HG02870 (cell line): ENCODE results near the gene FGGY.
"Not testable (repeated sequence)": the region's sequence is repeated elsewhere in the genome, so short reads cannot be mapped to it uniquely, and the experiment has no call there.

Experiments used
- ATAC-seq: cut with Tn5 transposase; IDR thresholded peaks from one replicate; pipeline ENCODE4 v1.9.1; 2021; ENCODE audit warnings: mild to moderate bottlenecking, moderate library complexity; ENCODE audit not compliant: unreplicated experiment

FGGY gene

DNA sequence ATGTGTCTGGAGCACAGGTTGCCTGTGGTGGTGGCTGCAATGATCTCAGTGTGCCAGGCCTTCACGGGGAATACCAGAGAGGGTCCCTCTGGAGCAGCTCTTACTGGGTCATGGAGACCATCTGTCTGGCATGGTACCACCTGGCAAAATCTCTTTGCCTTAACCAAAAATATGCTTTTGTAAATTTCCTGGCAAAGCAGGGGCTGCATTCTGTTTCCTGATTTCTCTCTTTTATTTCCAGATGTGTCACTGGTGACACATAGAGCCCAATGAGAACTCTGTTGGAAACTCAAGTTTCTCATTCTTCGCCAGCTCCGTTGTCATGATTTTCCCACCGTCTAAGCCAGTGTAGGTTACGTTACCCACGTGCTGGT, 136.5 kb downstream of the FGGY start:
- no peak for ATAC-seq

DNA sequence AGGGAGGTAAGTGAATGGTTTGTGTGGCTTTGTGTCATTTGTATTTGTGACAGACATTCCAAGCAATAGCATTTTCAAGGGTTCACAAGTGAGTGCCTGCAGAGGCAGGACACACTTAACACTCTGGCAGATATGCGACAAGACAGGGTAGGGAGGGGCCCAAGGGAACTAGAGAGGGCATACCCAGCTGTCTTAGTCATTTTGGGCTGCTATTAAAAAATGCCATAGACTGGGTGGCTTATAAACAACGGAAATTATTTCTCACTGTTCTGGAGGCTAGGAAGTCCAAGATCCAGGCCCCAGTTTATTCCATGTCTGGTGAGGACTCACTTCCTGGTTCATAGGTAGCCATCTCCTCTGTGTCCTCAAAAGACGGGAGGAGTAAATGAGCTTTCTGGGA, 137.4 kb downstream of the FGGY start:
- no peak for ATAC-seq

- ATAC-seq = no peak
Observed at GRCh38 chr1:59436637-59437036, 139.7 kb downstream of the FGGY start.

DNA sequence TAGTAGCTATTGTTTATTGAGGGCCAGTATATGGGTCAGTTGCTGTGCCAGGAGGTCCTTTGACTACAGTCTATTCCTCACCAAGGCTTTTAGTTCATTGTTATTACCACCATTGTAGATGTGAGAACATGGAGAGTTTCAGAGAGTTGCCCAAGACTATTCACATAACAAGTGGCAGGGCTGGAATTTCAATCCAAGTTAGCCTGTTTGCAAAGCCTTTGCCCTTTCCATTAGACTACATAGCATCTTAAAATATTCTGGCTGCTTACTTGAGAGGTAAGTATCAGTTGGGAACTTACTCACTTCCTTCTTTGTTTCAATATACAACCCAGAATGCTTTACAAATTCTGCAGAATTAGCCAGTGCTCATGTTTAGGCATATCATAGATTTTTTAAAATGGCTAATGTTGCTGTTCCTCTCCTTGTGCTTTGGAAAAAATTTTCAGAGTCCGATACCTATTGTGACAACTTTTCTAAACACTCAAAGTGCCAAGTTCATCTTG, 141.2 kb downstream of the FGGY start:
- peak; percentile 47 for ATAC-seq

GRCh38 chr1:59442492-59442891, 145.6 kb downstream of the FGGY start:
- ATAC-seq = no peak

GRCh38 chr1:59443310-59443709, 146.4 kb downstream of the FGGY start:
- no peak for ATAC-seq

DNA sequence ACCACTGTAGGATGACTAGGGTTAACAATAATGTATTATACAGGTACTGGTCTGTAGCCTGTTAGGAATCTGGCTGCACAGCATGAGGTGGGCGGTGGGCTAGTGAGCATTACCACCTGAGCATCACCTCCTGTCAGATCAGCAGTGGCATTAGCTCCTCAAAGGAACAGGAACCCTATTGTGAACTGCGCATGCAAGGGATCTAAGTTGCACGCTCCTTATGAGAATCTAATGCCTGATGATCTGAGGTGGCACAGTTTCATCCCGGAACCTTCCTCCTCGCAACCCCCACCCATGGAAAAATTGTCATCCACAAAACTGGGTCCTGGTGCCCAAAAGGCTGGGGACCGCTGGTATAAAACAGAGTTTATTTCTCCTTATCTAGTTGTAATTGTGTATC, 147.6 kb downstream of the FGGY start:
- ATAC-seq = no peak

DNA sequence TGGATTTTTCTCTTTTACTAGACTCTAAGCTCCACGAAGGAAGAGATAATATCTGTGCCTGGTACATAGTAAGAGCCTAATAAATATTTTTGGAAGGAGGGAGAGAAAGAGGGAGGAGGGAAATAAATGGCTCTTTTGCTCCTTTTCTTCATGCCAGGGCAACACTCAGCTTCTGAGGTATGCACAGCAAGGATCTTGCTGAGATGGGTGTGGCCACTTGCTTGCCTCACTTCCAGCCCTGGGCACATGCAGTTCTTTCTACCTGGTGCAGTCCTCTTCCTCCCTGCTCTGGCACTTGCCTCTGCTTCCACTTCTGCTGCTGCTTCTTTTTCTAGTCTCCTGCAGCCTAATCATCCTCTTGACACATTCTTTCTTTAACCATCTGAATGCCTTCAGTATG, 148.1 kb downstream of the FGGY start:
- ATAC-seq = no peak

- no peak for ATAC-seq
Observed at GRCh38 chr1:59446257-59446901, 149.5 kb downstream of the FGGY start.

DNA sequence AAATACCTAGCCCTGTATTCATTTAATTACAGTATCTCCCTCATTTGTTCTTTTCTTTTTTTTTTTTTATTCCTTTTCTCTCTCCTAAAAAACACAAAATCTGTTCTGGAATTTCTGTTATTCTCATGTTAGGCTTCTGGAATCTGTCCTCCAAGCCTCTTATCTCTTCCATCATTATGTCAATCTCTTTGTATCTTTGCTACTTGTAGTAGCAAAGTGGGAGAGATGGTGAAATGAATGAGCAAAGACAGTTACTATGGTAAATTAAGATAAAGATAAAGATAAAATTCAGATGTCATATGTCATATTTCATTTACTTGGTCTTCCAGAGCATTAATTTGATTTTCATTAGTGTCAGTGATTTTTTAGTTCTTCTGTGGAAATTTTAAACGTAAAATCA, 155.1 kb downstream of the FGGY start:
- ATAC-seq = no peak

- no peak for ATAC-seq
Observed at GRCh38 chr1:59452559-59452958, 155.7 kb downstream of the FGGY start.

DNA sequence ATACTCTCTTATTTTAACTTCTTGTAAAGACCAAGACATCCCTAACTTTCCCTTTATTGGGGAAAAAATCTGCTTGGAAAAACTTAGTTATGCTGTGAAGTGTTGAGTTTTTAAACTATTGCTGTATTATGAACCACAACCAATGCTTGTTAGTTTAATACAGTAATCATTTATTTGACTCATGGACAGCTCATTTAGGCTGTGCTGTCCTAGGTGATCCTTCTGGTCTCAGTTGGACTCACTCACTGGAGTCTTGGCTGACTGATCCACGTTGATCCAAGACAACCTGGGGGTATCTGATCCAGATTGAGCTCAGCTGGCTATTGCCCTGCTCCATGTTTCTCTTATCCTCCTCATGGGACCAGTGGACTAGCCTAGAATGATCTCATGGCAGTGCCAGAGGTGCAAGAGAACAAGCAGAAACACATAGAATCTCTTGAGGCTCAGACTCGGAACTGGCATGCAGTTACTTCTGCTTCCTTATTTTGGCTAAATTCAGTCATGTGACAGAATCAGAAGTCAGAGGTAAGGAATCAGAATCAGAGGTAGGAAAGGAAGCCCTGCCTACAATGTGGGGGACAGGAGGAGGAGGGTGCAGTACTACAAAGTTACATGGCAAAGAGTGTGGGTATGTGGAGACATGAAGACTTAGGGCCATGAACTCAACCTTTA, 156.5 kb downstream of the FGGY start:
- ATAC-seq = no peak

DNA sequence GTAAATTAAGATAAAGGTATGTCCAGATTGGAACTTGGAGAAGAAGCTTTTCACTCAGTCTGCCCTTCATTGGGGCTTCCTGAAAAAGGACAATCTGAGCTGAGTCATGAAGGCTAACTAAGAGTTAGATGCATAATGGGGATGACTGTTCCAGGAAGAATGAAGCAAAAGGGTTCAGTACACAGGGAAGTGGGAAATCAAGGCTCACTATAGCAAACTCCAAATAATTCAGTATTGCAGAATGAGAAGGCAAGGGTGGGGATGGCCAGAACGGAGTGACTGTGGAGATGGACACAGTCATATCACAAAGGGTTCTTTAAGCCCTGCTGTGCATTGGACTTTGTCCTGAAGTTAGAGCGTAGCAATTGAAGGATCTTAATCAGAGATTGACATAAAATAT, 158.3 kb downstream of the FGGY start:
- no peak for ATAC-seq

DNA sequence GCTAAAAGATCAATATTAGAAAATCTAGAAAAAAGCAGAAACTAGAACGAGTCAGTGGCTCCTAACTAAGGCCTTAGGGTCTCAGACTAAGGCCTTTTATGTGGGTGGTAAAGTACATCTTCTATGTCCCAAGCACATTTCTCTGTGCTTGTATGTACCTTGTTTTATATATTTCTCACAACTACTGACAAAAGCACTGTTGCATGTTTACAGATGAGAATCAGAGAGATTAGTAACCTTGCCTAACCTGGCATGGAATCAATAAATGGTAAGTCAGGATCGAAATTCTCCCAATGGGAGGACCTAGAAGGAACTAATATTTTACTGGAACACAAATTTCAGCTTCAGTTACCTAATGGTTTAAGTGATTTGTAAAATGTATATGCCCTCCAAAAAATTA, 160.9 kb downstream of the FGGY start:
- ATAC-seq = no peak

DNA sequence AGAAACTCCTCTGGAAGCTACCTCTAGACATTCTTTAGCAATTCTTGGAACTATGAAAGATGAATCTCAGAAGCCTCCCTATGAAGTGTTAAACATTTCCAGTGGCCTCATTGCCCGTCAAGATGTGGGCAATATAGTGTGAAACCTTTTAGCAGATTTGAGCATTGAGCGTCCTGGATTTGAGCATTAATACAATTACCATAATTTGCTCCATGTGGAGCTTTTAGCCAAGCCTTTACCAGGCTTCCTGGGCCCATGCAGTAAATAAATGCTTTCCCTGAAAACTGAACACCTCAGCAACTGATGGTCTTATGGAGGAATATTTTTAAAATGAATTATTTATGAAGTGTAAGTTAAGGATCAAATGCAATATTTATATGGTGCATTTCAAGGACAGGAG, 162.0 kb downstream of the FGGY start:
- no peak for ATAC-seq

DNA sequence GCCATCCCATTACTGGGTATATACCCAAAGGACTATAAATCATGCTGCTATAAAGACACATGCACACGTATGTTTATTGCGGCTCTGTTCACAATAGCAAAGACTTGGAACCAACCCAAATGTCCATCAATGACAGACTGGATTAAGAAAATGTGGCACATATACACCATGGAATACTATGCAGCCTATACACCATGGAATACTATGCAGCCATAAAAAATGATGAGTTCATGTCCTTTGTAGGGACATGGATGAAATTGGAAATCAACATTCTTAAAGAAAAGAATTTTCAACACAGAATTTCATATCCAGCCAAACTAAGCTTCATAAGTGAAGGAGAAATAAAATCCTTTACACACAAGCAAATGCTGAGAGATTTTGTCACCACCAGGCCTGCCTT, 166.0 kb downstream of the FGGY start:
- ATAC-seq = not testable (repeated sequence)

DNA sequence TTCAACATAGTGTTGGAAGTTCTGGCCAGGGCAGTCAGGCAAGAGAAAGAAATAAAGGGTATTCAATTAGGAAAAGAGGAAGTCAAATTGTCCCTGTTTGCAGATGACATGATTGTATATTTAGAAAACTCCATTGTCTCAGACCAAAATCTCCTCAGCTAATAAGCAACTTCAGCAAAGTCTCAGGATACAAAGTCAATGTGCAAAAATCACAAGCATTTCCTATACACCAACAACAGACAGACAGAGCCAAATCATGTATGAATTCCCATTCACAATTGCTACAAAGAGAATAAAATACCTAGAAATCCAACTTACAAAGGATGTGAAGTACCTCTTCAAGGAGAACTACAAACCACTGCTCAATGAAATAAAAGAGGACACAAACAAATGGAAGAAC, 168.6 kb downstream of the FGGY start:
- not testable (repeated sequence) for ATAC-seq

GRCh38 chr1:59468828-59469428, 172.0 kb downstream of the FGGY start:
- no peak for ATAC-seq

DNA sequence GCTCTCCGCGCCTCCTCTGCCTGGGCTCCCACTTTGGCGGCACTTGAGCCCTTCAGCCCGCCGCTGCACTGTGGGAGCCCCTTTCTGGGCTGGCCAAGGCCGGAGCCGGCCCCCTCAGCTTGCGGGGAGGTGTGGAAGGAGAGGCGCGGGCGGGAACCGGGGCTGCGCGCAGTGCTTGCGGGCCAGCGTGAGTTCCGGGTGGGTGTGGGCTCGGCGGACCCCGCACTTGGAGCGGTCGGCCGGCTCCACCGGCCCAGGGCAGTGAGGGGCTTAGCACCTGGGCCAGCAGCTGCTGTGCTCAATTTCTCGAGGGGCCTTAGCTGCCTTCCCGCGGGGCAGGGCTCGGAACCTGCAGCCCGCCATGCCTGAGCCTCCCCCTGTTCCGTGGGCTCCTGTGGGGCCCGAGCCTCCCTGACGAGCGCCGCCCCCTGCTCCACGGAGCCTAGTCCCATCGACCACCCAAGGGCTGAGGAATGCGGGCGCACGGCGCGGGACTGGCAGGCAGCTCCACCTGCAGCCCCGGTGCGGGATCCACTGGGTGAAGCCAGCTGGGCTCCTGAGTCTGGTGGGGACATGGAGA, 175.2 kb downstream of the FGGY start:
- ATAC-seq = not testable (repeated sequence)

GRCh38 chr1:59473831-59474230, 176.9 kb downstream of the FGGY start:
- no peak for ATAC-seq

DNA sequence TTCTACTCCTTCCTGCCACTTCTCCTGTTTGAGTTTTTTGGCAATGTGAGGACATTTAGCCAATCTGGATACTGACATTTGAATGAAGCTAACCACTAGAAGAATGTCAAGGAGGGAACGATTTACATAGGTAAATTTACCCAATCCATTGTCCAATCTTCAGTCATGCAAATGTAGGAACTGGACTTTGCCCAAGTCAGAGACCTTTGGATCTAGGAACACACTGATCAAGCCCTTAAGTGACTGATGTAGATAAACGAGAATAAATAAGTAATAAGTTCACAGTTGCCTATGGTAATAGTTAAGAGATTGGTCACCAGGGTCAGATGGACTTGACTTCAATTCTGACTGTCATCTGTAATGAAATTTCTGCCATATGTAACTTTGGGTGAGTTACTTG, 177.6 kb downstream of the FGGY start:
- ATAC-seq = no peak

DNA sequence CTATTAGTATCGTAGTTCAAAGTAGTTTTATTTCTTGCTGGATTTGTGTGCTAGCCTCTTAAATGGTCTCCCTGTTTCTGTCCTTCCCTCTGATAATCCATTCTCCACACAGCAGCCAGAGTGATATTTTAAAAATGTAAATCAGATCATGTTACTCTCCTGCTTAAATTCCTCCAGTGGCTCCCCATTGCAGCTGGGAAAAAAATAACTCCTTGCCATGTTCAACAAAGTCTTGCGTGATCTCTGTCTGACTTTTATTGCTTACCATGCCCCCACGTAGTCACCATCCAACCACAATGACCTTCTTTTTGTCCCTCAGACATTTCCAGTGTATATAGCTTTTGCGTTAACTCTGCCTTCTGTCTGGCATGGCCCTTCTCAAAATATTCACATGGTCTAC, 178.8 kb downstream of the FGGY start:
- no peak for ATAC-seq
